Fibroblast of lung (primary cell): ENCODE measurements around the gene SLC29A1.

Experiments
- EZH2 ChIP-seq: IDR thresholded peaks from 2 replicates; pipeline ENCODE4 v1.5.1; 2012; ENCODE audit warnings: low read length, control low read depth, mild to moderate bottlenecking; ENCODE audit errors: missing control alignments
- TF ChIP-seq, protein P1 (sequence below), 2 donors: IDR thresholded peaks in 1 of 2; conservative IDR thresholded peaks in 1 of 2; 1 replicate in 1 of 2; 2 replicates in 1 of 2; pipeline ENCODE4 v1.5.1; 2011 to 2012; ENCODE audit warnings: low read length in 2 of 2, control low read depth in 1 of 2, inconsistent platforms in 1 of 2, low read depth in 1 of 2, mild to moderate bottlenecking in 1 of 2

DNA sequence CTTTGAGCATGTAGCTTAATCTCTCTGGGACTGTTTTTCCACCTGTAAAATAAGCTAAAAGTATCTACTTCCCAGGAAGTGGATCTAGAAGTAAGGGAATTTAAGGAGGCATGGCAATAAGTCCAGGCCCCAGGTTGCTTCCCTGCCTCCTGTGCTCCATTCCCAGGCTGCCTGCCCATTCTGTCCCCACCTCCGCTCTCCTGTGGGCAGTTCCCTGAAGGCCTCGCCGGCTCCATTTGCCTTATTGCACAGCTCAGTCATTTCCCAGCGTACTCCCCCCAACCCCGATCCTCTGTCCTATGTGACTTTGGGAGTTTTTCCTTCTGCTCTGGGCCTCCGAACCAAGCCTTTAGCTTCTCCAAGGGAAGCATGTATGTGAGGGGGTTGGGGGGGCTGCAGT lies 4.6 kb downstream of the SLC29A1 start:
- TF ChIP-seq, protein P1, sequence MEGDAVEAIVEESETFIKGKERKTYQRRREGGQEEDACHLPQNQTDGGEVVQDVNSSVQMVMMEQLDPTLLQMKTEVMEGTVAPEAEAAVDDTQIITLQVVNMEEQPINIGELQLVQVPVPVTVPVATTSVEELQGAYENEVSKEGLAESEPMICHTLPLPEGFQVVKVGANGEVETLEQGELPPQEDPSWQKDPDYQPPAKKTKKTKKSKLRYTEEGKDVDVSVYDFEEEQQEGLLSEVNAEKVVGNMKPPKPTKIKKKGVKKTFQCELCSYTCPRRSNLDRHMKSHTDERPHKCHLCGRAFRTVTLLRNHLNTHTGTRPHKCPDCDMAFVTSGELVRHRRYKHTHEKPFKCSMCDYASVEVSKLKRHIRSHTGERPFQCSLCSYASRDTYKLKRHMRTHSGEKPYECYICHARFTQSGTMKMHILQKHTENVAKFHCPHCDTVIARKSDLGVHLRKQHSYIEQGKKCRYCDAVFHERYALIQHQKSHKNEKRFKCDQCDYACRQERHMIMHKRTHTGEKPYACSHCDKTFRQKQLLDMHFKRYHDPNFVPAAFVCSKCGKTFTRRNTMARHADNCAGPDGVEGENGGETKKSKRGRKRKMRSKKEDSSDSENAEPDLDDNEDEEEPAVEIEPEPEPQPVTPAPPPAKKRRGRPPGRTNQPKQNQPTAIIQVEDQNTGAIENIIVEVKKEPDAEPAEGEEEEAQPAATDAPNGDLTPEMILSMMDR (conservative IDR thresholded peaks at IDR 0.05 in 1 of 2, IDR thresholded peaks at IDR 0.05 in 1 of 2; ENCODE audit: low read depth in 1 of 2, low read length in 2 of 2), result no peak
- no peak for TF ChIP-seq EZH2
